H9 (cell line): Measurements from ENCODE around the gene TACC2. TPM values are rescaled to one million over a fixed set of nuclear protein-coding genes. Genes with fewer than 3 reads are reported as not detected.

Experiments
- DNase-seq: peaks from one replicate; pipeline ENCODE4 v3.0.0-alpha.2; 2017
- H2AFZ ChIP-seq: one replicate; pipeline ENCODE4 v1.6.1; 2013; ENCODE audit warnings: mild to moderate bottlenecking, low read length, control low read depth, moderate library complexity
- H2AK5ac ChIP-seq: 2 replicates; pipeline ENCODE4 v1.6.1; 2013; ENCODE audit warnings: low read length, control low read depth, mixed read lengths; ENCODE audit not compliant: insufficient read length
- H2BK120ac ChIP-seq: one replicate; pipeline ENCODE4 v1.6.1; 2013; ENCODE audit warnings: low read depth, mild to moderate bottlenecking, low read length, control low read depth, inconsistent platforms; ENCODE audit not compliant: poor library complexity, severe bottlenecking
- H2BK12ac ChIP-seq: 2 replicates; pipeline ENCODE4 v1.6.1; 2013; ENCODE audit warnings: low read length, control low read depth, mixed read lengths, low read depth; ENCODE audit not compliant: insufficient read length
- H2BK15ac ChIP-seq: 2 replicates; pipeline ENCODE4 v1.6.1; 2013; ENCODE audit warnings: low read depth, low read length, control low read depth
- H2BK20ac ChIP-seq: one replicate; pipeline ENCODE4 v1.6.1; 2013; ENCODE audit warnings: low read depth, mild to moderate bottlenecking, low read length, control low read depth, inconsistent platforms; ENCODE audit not compliant: poor library complexity, severe bottlenecking
- H2BK5ac ChIP-seq: 2 replicates; pipeline ENCODE4 v1.6.1; 2013; ENCODE audit warnings: low read length, control low read depth, mixed read lengths; ENCODE audit not compliant: insufficient read length
- H3K14ac ChIP-seq: 2 replicates; pipeline ENCODE4 v1.6.1; 2013; ENCODE audit warnings: low read length, control low read depth; ENCODE audit not compliant: insufficient read depth
- H3K18ac ChIP-seq: 2 replicates; pipeline ENCODE4 v1.6.1; 2013; ENCODE audit warnings: low read depth, mild to moderate bottlenecking, mixed read lengths, low read length, control low read depth; ENCODE audit not compliant: insufficient read length
- H3K23ac ChIP-seq: 2 replicates; pipeline ENCODE4 v1.6.1; 2013; ENCODE audit warnings: low read length, control low read depth, mixed read lengths, low read depth; ENCODE audit not compliant: insufficient read length
- H3K23me2 ChIP-seq: 2 replicates; pipeline ENCODE4 v1.6.1; 2013; ENCODE audit warnings: low read depth, mild to moderate bottlenecking, mixed read lengths, low read length, control low read depth; ENCODE audit not compliant: insufficient read length, poor library complexity, severe bottlenecking
- H3K27ac ChIP-seq: 2 replicates; pipeline ENCODE4 v1.5.1; 2013; ENCODE audit warnings: low read length, control low read depth, mixed read lengths, low read depth; ENCODE audit not compliant: insufficient read length
- H3K27me3 ChIP-seq: 2 replicates; pipeline ENCODE4 v1.6.1; 2013; ENCODE audit warnings: low read length, control low read depth, inconsistent platforms; ENCODE audit not compliant: insufficient read depth
- H3K4ac ChIP-seq: 2 replicates; pipeline ENCODE4 v1.6.1; 2013; ENCODE audit warnings: low read depth, mild to moderate bottlenecking, control low read depth, inconsistent platforms, low read length, moderate library complexity
- H3K4me1 ChIP-seq: 2 replicates; pipeline ENCODE4 v1.6.1; 2013; ENCODE audit warnings: low read length, control low read depth, inconsistent platforms; ENCODE audit not compliant: insufficient read depth
- H3K4me2 ChIP-seq: 2 replicates; pipeline ENCODE4 v1.6.1; 2013; ENCODE audit warnings: low read length, control low read depth, mixed read lengths; ENCODE audit not compliant: insufficient read length, insufficient read depth
- H3K56ac ChIP-seq: 2 replicates; pipeline ENCODE4 v1.6.1; 2013; ENCODE audit warnings: low read depth, mild to moderate bottlenecking, mixed read lengths, low read length, control low read depth; ENCODE audit not compliant: insufficient read length
- H3K79me1 ChIP-seq: 2 replicates; pipeline ENCODE4 v1.6.1; 2013; ENCODE audit warnings: low read depth, mild to moderate bottlenecking, moderate library complexity, low read length, control low read depth, inconsistent platforms; ENCODE audit not compliant: insufficient read depth, poor library complexity, severe bottlenecking
- H3K79me2 ChIP-seq: 2 replicates; pipeline ENCODE4 v1.6.1; 2013; ENCODE audit warnings: low read length, control low read depth, inconsistent platforms; ENCODE audit not compliant: insufficient read depth
- H3K9ac ChIP-seq: 2 replicates; pipeline ENCODE4 v1.6.1; 2013; ENCODE audit warnings: low read length, control low read depth, mixed read lengths; ENCODE audit not compliant: insufficient read length; ENCODE audit errors: extremely low read depth
- H3K9me3 ChIP-seq: one replicate; pipeline ENCODE4 v1.6.1; 2013; ENCODE audit warnings: low read depth, low read length, inconsistent platforms; ENCODE audit not compliant: control insufficient read depth
- H3T11ph ChIP-seq: one replicate; pipeline ENCODE4 v1.6.1; 2013; ENCODE audit warnings: mild to moderate bottlenecking, low read length, control low read depth, inconsistent platforms
- H4K20me1 ChIP-seq: one replicate; pipeline ENCODE4 v1.6.1; 2013; ENCODE audit not compliant: control insufficient read depth, insufficient read length, insufficient read depth
- H4K5ac ChIP-seq: 2 replicates; pipeline ENCODE4 v1.6.1; 2013; ENCODE audit warnings: low read depth, mild to moderate bottlenecking, mixed read lengths, low read length, control low read depth; ENCODE audit not compliant: insufficient read length
- H4K8ac ChIP-seq: replicated peaks from 2 replicates; pipeline ENCODE4 v1.6.1; 2013; ENCODE audit warnings: low read length, control low read depth, mixed read lengths, low read depth; ENCODE audit not compliant: insufficient read length
- H4K91ac ChIP-seq: 2 replicates; pipeline ENCODE4 v1.6.1; 2013; ENCODE audit warnings: low read depth, mild to moderate bottlenecking, moderate library complexity, mixed read lengths, low read length, control low read depth; ENCODE audit not compliant: insufficient read length
- H3K27ac Mint-ChIP-seq, 3 experiments: 2 replicates in 2 of 3; 3 replicates in 1 of 3; pipeline ENCODE4 v1.8.0; 2020 to 2021; ENCODE audit warnings: mixed read lengths in 3 of 3, mild to moderate bottlenecking in 1 of 3, moderate library complexity in 1 of 3
- H3K27me3 Mint-ChIP-seq: 2 replicates; pipeline ENCODE4 v1.8.0; 2021; ENCODE audit warnings: low read depth, mild to moderate bottlenecking, moderate library complexity, mixed read lengths
- H3K36me3 Mint-ChIP-seq, 3 experiments: 2 replicates in 2 of 3; 3 replicates in 1 of 3; pipeline ENCODE4 v1.8.0; 2020 to 2021; ENCODE audit warnings: low read depth in 3 of 3, mixed read lengths in 3 of 3; ENCODE audit not compliant: insufficient read depth in 1 of 3
- H3K4me1 Mint-ChIP-seq, 2 experiments: 2 replicates each; pipeline ENCODE4 v1.8.0; 2020; ENCODE audit warnings: mixed read lengths in 2 of 2
- H3K4me3 Mint-ChIP-seq, 2 experiments: 2 replicates in 1 of 2; 3 replicates in 1 of 2; pipeline ENCODE4 v1.8.0; 2020 to 2021; ENCODE audit warnings: mild to moderate bottlenecking in 2 of 2, mixed read lengths in 2 of 2, moderate library complexity in 1 of 2
- H3K9me3 Mint-ChIP-seq, 2 experiments: 2 replicates in 1 of 2; 3 replicates in 1 of 2; pipeline ENCODE4 v1.8.0; 2020; ENCODE audit warnings: mild to moderate bottlenecking in 2 of 2, mixed read lengths in 2 of 2, moderate library complexity in 1 of 2
- WGBS: extraction: QIAGEN DNeasy Blood & Tissue Kit; methylation state at CpG from one replicate; pipeline ENCODE4 v1.1.7; 2013; ENCODE audit warnings: missing lambda C conversion rate, low lambda C conversion rate, mixed read lengths; ENCODE audit not compliant: insufficient read length; ENCODE audit errors: extremely low coverage; 5-methylcytosine and 5-hydroxymethylcytosine counted together
- total RNA-seq: library from RNA; stranded (reverse); gene quantifications from 2 replicates; pipeline ENCODE4 v1.2.1, GENCODE V29; 2021
- TF ChIP-seq, protein P1 (sequence below): fragments of 200-600 bp; sonication (generic); conservative IDR thresholded peaks from 3 replicates; pipeline ENCODE4 v1.8.0; 2021; ENCODE audit warnings: antibody characterized with exemption, mild to moderate bottlenecking

Gene TACC2
- total RNA-seq, 1 experiment from 2014 or later, result 58.1 TPM

- TF ChIP-seq, protein P1, sequence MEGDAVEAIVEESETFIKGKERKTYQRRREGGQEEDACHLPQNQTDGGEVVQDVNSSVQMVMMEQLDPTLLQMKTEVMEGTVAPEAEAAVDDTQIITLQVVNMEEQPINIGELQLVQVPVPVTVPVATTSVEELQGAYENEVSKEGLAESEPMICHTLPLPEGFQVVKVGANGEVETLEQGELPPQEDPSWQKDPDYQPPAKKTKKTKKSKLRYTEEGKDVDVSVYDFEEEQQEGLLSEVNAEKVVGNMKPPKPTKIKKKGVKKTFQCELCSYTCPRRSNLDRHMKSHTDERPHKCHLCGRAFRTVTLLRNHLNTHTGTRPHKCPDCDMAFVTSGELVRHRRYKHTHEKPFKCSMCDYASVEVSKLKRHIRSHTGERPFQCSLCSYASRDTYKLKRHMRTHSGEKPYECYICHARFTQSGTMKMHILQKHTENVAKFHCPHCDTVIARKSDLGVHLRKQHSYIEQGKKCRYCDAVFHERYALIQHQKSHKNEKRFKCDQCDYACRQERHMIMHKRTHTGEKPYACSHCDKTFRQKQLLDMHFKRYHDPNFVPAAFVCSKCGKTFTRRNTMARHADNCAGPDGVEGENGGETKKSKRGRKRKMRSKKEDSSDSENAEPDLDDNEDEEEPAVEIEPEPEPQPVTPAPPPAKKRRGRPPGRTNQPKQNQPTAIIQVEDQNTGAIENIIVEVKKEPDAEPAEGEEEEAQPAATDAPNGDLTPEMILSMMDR, result peak; percentile 89
- no peak overlapping the region for H3K18ac ChIP-seq
- no peak overlapping the region for H3K27ac Mint-ChIP-seq
Measured at GRCh38 chr10:122279725-122280141, 290.8 kb downstream of the TACC2 start.

More at GRCh38 chr10:122279725-122280141, 290.8 kb downstream of the TACC2 start:
- Histone ChIP-seq H4K91ac (no peak overlapping the region), H3K9ac (no peak overlapping the region), H4K20me1 (no peaks in the 10 kb centered on the region), H4K8ac (no peak overlapping the region), H3K23ac (no peak overlapping the region), H3K79me2 (no peaks in the 10 kb centered on the region), H3K79me1 (no peaks in the 10 kb centered on the region), H3K23me2 (no peaks in the 10 kb centered on the region), H2AK5ac (no peak overlapping the region), H3K56ac (no peak overlapping the region), H2BK12ac (no peak overlapping the region), H3K27ac (no peak overlapping the region), H3K4ac (no peak overlapping the region), H2BK120ac (no peak overlapping the region), H2BK5ac (no peak overlapping the region), H2BK20ac (no peak overlapping the region), H2BK15ac (no peak overlapping the region), H2AFZ (no peak overlapping the region), H3K27me3 (no peaks in the 10 kb centered on the region), H3K14ac (no peak overlapping the region), H3K9me3 (no peaks in the 10 kb centered on the region), H3T11ph (no peak overlapping the region), H4K5ac (no peak overlapping the region), H3K4me1 (peaks cover 5% of the 10 kb centered on the region; the same call in 1 of the 2 replicates), H3K4me2 (no peak overlapping the region)
- WGBS, result no CpG with 5 or more reads among the region's 9 CpGs
- H3K9me3 Mint-ChIP-seq, result no peaks in the 10 kb centered on the region
- no peaks in the 10 kb centered on the region for H3K36me3 Mint-ChIP-seq
- H3K4me3 Mint-ChIP-seq, result no peak overlapping the region
- H3K4me1 Mint-ChIP-seq, result peaks cover 17 to 26% of the 10 kb centered on the region in 2 experiments
- H3K27me3 Mint-ChIP-seq, result no peaks in the 10 kb centered on the region; the same call in 1 of the 2 replicates
- peak; percentile 79 for DNase-seq
